Right lung (tissue), 5 donors: ENCODE data around the gene CAMK1D. TPM values are rescaled to one million over a fixed set of nuclear protein-coding genes. Genes with fewer than 3 reads are reported as not detected.

Source experiments
- DNase-seq, 2 donors: peaks; one replicate each; pipeline ENCODE4 v3.0.0-alpha.2; 2013
- polyA plus RNA-seq, 5 donors: library from polyadenylated mRNA; unstranded; fragments of 120-200 nt; gene quantifications; one replicate each; pipeline versions ENCODE4 v1.2.1 to v1.2.3, GENCODE V29; 2013; ENCODE audit warnings: inconsistent platforms in 1 of 5, low replicate concordance in 1 of 5; ENCODE audit not compliant: insufficient read length in 5 of 5, insufficient read depth in 1 of 5

Gene CAMK1D
- polyA plus RNA-seq, 5 donors: 3.6 to 5.4 (median 4.6) TPM

GRCh38 chr10:12625393-12626023, 276.2 kb downstream of the CAMK1D start:
- no peak for DNase-seq

- no peak for DNase-seq
Measured at GRCh38 chr10:12628153-12628552, 278.8 kb downstream of the CAMK1D start.

GRCh38 chr10:12628964-12629766, 279.8 kb downstream of the CAMK1D start:
- no peak for DNase-seq

GRCh38 chr10:12629767-12630165, 280.4 kb downstream of the CAMK1D start:
- no peak for DNase-seq

- no peak for DNase-seq
Measured at GRCh38 chr10:12631216-12631615, 281.9 kb downstream of the CAMK1D start.

- no peak for DNase-seq
Measured at GRCh38 chr10:12631787-12632562, 282.6 kb downstream of the CAMK1D start.

- no peak for DNase-seq
Measured at GRCh38 chr10:12633776-12634620, 284.7 kb downstream of the CAMK1D start.

- DNase-seq: no peak
Measured at GRCh38 chr10:12634621-12634931, 285.2 kb downstream of the CAMK1D start.

- no peak for DNase-seq
Measured at GRCh38 chr10:12635127-12635541, 285.8 kb downstream of the CAMK1D start.

- DNase-seq: no peak
Measured at GRCh38 chr10:12636571-12636970, 287.2 kb downstream of the CAMK1D start.

- no peak for DNase-seq
Measured at GRCh38 chr10:12637649-12638048, 288.3 kb downstream of the CAMK1D start.

GRCh38 chr10:12638103-12638502, 288.8 kb downstream of the CAMK1D start:
- no peak for DNase-seq

GRCh38 chr10:12638781-12639180, 289.4 kb downstream of the CAMK1D start:
- no peak for DNase-seq

GRCh38 chr10:12639996-12640944, 290.9 kb downstream of the CAMK1D start:
- no peak for DNase-seq

- no peak for DNase-seq
Measured at GRCh38 chr10:12642036-12642435, 292.7 kb downstream of the CAMK1D start.

GRCh38 chr10:12643279-12643678, 293.9 kb downstream of the CAMK1D start:
- no peak for DNase-seq

- no peak for DNase-seq
Measured at GRCh38 chr10:12644380-12645144, 295.2 kb downstream of the CAMK1D start.

- DNase-seq: no peak
Measured at GRCh38 chr10:12645449-12645848, 296.1 kb downstream of the CAMK1D start.

- DNase-seq: no peak
Measured at GRCh38 chr10:12649012-12649584, 299.8 kb downstream of the CAMK1D start.
